Thyroid gland (tissue), 4 donors: ENCODE data around the gene GNRHR. TPM values are rescaled to one million over a fixed set of nuclear protein-coding genes. Genes with fewer than 3 reads are reported as not detected.

ENCODE experiments used
- DNase-seq, 2 donors: peaks; one replicate each; pipeline ENCODE4 v3.0.0-alpha.2; 2019
- H3K27ac ChIP-seq, 3 donors: fragments of 200-600 bp; sonication (generic); 1 replicate in 2 of 3; 2 replicates in 1 of 3; pipeline ENCODE4 v1.5.1; 2016 to 2019; ENCODE audit warnings: mild to moderate bottlenecking in 1 of 3, moderate library complexity in 1 of 3
- H3K27me3 ChIP-seq: fragments of 200-600 bp; sonication (generic); one replicate; pipeline ENCODE4 v1.5.1; 2019
- H3K36me3 ChIP-seq, 2 donors: fragments of 200-600 bp; sonication (generic); one replicate each; pipeline ENCODE4 v1.5.1; 2016 to 2019
- H3K4me1 ChIP-seq, 2 donors: fragments of 200-600 bp; sonication (generic); one replicate each; pipeline ENCODE4 v1.5.1; 2017 to 2019
- H3K4me3 ChIP-seq, 3 donors: fragments of 200-600 bp; sonication (generic); replicated peaks in 1 of 3; 1 replicate in 2 of 3; 2 replicates in 1 of 3; pipeline ENCODE4 v1.5.1; 2016; ENCODE audit warnings: mild to moderate bottlenecking in 1 of 3
- H3K9me3 ChIP-seq: fragments of 200-600 bp; sonication (generic); one replicate; pipeline ENCODE4 v1.5.1; 2017
- POLR2A ChIP-seq, 2 donors: fragments of 450-650 bp; IDR thresholded peaks; one replicate each; pipeline ENCODE4 v1.6.1; 2017; ENCODE audit warnings: antibody characterized with exemption in 2 of 2, mild to moderate bottlenecking in 2 of 2, moderate library complexity in 1 of 2
- WGBS, 2 donors: methylation state at CpG; one replicate each; pipeline ENCODE4 v1.1.5; 2017; 5-methylcytosine and 5-hydroxymethylcytosine counted together
- intact Hi-C: fragments of 100-400 bp; cut with DNase I; formaldehyde crosslinking; loops from one replicate; pipeline ENCODE4 v1.15.1; 2023
- small RNA-seq: library from RNA; depleted of rRNA; stranded (forward); fragments of <200 nt; gene quantifications from one replicate; pipeline ENCODE3, GENCODE V24; 2016
- total RNA-seq, 4 donors: library from RNA; depleted of rRNA; stranded (reverse); fragments of >200 nt; gene quantifications; one replicate each; pipeline ENCODE4 v1.2.3, GENCODE V29; 2016
- TF ChIP-seq, protein P1 (sequence below), 6 experiments: fragments of 200-600 bp in 3 of 6; fragments of 450-650 bp in 3 of 6; sonication (generic) in 3 of 6; IDR thresholded peaks; one replicate each; pipeline ENCODE4 v1.5.1; 2016 to 2019; ENCODE audit warnings: antibody characterized with exemption in 6 of 6, mild to moderate bottlenecking in 2 of 6, inconsistent platforms in 1 of 6, moderate library complexity in 1 of 6

The GNRHR gene
- total RNA-seq, 4 donors from 2014 or later, result not detected

DNA sequence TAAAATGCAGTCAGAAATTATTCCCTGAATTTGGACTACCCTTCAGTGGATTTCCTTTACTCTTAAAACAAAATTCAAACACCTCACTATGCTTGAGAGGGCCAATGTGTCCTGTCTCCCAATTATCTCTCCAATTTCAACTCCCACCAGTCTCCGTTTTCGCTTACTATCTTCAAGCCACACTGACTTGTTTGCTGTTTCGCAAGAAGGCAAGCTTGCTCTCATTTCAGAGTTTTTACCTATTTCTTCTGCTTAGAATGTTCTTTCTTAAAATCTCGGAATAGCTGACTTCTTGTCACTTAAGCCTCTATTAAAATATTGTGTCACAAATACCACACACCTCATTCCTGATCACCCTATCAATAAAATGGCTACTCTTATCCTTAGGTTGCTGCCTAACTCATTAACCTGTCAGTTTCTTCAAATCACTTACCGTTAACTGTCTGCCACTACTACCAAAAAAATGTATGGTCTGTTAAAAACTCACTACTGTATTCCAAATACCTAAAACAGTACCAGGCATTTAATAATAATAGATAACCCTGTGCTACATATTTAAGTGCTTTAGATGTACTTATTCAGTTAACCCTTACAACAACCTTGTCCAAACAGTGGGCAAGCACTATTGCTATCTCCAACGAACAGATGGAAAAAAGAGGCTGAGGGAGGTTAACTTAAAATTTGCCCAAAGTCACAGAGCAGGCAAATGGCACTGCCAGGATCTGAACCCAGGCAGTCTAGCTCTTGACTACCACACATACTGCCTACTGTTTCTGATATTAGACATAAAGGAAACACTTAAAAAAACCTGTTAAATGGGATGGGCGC is 56.1 kb downstream of the GNRHR start:
- DNase-seq, result no peak
- no peaks in the 10 kb centered on the region for H3K9me3 ChIP-seq
- no peak for TF ChIP-seq POLR2A (IDR thresholded peaks at IDR 0.05)
- TF ChIP-seq, protein P1, sequence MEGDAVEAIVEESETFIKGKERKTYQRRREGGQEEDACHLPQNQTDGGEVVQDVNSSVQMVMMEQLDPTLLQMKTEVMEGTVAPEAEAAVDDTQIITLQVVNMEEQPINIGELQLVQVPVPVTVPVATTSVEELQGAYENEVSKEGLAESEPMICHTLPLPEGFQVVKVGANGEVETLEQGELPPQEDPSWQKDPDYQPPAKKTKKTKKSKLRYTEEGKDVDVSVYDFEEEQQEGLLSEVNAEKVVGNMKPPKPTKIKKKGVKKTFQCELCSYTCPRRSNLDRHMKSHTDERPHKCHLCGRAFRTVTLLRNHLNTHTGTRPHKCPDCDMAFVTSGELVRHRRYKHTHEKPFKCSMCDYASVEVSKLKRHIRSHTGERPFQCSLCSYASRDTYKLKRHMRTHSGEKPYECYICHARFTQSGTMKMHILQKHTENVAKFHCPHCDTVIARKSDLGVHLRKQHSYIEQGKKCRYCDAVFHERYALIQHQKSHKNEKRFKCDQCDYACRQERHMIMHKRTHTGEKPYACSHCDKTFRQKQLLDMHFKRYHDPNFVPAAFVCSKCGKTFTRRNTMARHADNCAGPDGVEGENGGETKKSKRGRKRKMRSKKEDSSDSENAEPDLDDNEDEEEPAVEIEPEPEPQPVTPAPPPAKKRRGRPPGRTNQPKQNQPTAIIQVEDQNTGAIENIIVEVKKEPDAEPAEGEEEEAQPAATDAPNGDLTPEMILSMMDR (IDR thresholded peaks at IDR 0.05), result no peak
- no peak overlapping the region for H3K4me3 ChIP-seq
- intact Hi-C loops, result no loop called here
- no peak overlapping the region for H3K27ac ChIP-seq
- 90 to 92% methylated on average over 7 of the region's 7 CpGs for WGBS, 2 donors
- no peaks in the 10 kb centered on the region for H3K27me3 ChIP-seq
- no peaks in the 10 kb centered on the region for H3K36me3 ChIP-seq
- H3K4me1 ChIP-seq, result peaks cover 15 to 16% of the 10 kb centered on the region in 2 donors

DNA sequence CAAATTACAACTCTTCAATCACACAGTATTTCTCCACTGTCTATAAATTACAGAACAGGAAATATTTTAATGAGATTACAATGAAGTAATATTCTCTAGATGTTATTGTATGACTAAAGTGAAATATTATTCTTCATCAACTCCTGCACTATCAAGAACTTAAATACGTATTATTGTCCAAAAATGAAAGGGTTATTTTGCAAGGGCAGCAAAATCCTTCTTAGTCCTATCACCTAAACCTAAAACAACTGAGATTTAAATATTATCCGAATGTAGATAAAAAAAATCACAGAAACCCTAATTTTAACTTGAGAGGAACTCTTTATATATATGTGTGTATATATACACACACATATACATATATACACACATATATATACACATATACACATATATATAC is 58.1 kb downstream of the GNRHR start:
- DNase-seq, result no peak
- Histone ChIP-seq H3K27ac (no peak overlapping the region), H3K9me3 (no peaks in the 10 kb centered on the region), H3K4me3 (no peak overlapping the region), H3K4me1 (peaks cover 9 to 11% of the 10 kb centered on the region in 2 donors), H3K36me3 (peaks cover 0 to 7% of the 10 kb centered on the region in 2 donors), H3K27me3 (no peaks in the 10 kb centered on the region)
- TF ChIP-seq, protein P1 (IDR thresholded peaks at IDR 0.05), result no peak
- TF ChIP-seq POLR2A (IDR thresholded peaks at IDR 0.05), result no peak
- WGBS, 2 donors, result 93 to 95% methylated on average over 2 of the region's 2 CpGs
- intact Hi-C loops, result no loop called here

DNA sequence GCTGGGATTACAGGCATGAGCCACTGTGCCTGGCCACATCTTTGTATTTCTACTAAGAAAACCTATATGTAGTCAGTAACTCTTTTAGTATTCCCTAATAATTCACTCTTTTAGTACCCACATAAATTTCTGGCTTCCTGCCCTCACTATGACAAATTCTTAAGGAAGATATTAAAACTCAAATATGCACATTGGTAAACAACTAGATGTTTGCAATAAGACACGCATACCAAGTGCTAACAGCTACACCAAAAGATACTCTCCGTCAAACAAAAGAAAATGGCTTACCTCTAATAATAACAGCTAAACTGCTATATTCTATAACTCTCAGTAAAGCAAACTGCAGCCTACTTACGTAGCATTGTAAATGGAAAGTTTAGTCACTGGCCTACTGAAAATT is 59.5 kb downstream of the GNRHR start:
- DNase-seq, result no peak
- H3K9me3 ChIP-seq, result no peaks in the 10 kb centered on the region
- intact Hi-C loops, result no loop called here
- WGBS, 2 donors, result 95% methylated on average over 3 of the region's 3 CpGs
- H3K27ac ChIP-seq, result no peak overlapping the region
- H3K4me1 ChIP-seq, result peaks cover under 1 to 7% of the 10 kb centered on the region in 2 donors
- TF ChIP-seq, protein P1 (IDR thresholded peaks at IDR 0.05), result no peak
- no peak for TF ChIP-seq POLR2A (IDR thresholded peaks at IDR 0.05)
- H3K36me3 ChIP-seq, result peaks cover 0 to 7% of the 10 kb centered on the region in 2 donors
- no peaks in the 10 kb centered on the region for H3K27me3 ChIP-seq
- H3K4me3 ChIP-seq, result no peak overlapping the region

DNA sequence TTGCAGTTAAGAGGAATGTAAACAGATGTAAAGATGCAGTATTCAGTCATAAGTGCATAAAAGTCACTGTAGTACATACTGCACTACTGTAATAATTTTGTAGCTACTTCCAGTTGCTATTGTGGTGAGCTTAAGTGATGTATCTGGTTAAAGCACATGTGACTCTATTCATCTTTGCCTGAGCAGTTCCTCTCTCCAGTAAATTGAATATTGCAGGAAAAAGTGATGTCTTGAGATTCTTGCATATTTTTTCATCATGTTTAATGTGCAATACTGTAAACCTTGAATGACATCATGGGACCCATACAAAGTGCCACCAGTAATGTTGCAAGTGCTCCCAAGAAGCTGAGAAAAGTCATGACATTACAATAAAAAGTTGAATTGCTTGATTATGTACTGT is 62.9 kb downstream of the GNRHR start:
- intact Hi-C loops, result no loop called here

More for the DNA sequence above, 62.9 kb downstream of the GNRHR start:
- H3K4me1 ChIP-seq, result no peaks in the 10 kb centered on the region
- TF ChIP-seq POLR2A (IDR thresholded peaks at IDR 0.05), result no peak
- TF ChIP-seq, protein P1 (IDR thresholded peaks at IDR 0.05), result no peak
- H3K4me3 ChIP-seq, result no peak overlapping the region
- no peaks in the 10 kb centered on the region for H3K9me3 ChIP-seq
- no peaks in the 10 kb centered on the region for H3K27me3 ChIP-seq
- no peak overlapping the region for H3K27ac ChIP-seq
- no peak for DNase-seq
- peaks cover 0 to 7% of the 10 kb centered on the region in 2 donors for H3K36me3 ChIP-seq

Small RNAs within 50 kb of the gene (small RNA-seq; reads per million reads assigned to genes)
- gene RF00091, result not detected

Other genes with a start within 250 kb of the GNRHR start
- 10 to 100 TPM; 33.2 to 49.4 (median 38.5) TPM for gene CENPC, start 208.9 kb downstream of the GNRHR start, total RNA-seq
- gene STAP1, start 195.7 kb downstream of the GNRHR start, total RNA-seq, result not detected
- gene UBA6, start 53.2 kb downstream of the GNRHR start, total RNA-seq, result 100 to 1,000 TPM in 2 of 4 donors, 10 to 100 TPM in 2; 31.9 to 180 (median 97.5) TPM
- gene TMPRSS11D, start 129.6 kb upstream of the GNRHR start, total RNA-seq, result not detected
- not detected for gene TMPRSS11A, start 209.1 kb upstream of the GNRHR start, total RNA-seq